Ishikawa (cell line): ENCODE data around the gene KRTAP10-4.

Experiments used
- CEBPB ChIP-seq: IDR thresholded peaks from 2 replicates; pipeline ENCODE4 v1.6.1; 2012
- CREB1 ChIP-seq: IDR thresholded peaks from 2 replicates; pipeline ENCODE4 v1.6.1; 2012; ENCODE audit warnings: low read depth
- EGR1 ChIP-seq: IDR thresholded peaks from 2 replicates; pipeline ENCODE4 v1.6.1; 2012
- EP300 ChIP-seq: IDR thresholded peaks from 2 replicates; pipeline ENCODE4 v1.6.1; 2012; ENCODE audit warnings: borderline replicate concordance
- FOXM1 ChIP-seq: IDR thresholded peaks from 2 replicates; pipeline ENCODE4 v1.6.1; 2012; ENCODE audit warnings: low read depth, borderline replicate concordance
- NFIC ChIP-seq: IDR thresholded peaks from 2 replicates; pipeline ENCODE4 v1.6.1; 2012
- RAD21 ChIP-seq: IDR thresholded peaks from 2 replicates; pipeline ENCODE4 v1.6.1; 2012; ENCODE audit warnings: low read depth
- REST ChIP-seq: IDR thresholded peaks from 2 replicates; pipeline ENCODE4 v1.6.1; 2012; ENCODE audit warnings: low read depth, mild to moderate bottlenecking
- TAF1 ChIP-seq: IDR thresholded peaks from 2 replicates; pipeline ENCODE4 v1.6.1; 2012; ENCODE audit warnings: low read depth, mild to moderate bottlenecking
- TCF12 ChIP-seq: IDR thresholded peaks from 2 replicates; pipeline ENCODE4 v1.6.1; 2012; ENCODE audit warnings: low read depth
- TEAD4 ChIP-seq: IDR thresholded peaks from 2 replicates; pipeline ENCODE4 v1.6.1; 2012
- USF1 ChIP-seq: IDR thresholded peaks from 2 replicates; pipeline ENCODE4 v1.6.1; 2012
- YY1 ChIP-seq: IDR thresholded peaks from 2 replicates; pipeline ENCODE4 v1.6.1; 2012; ENCODE audit warnings: low read depth
- ZBTB7A ChIP-seq: IDR thresholded peaks from 2 replicates; pipeline ENCODE4 v1.6.1; 2012; ENCODE audit warnings: low read depth
- TF ChIP-seq, protein P1 (sequence below): IDR thresholded peaks from 2 replicates; pipeline ENCODE4 v1.6.1; 2012

The KRTAP10-4 gene

GRCh38 chr21:44611551-44611950 is 38.0 kb downstream of the KRTAP10-4 start:
- TF ChIP-seq EGR1: no peak
- no peak for TF ChIP-seq USF1
- TF ChIP-seq NFIC: no peak
- TF ChIP-seq ZBTB7A: no peak
- no peak for TF ChIP-seq TAF1
- no peak for TF ChIP-seq FOXM1
- TF ChIP-seq YY1: no peak
- TF ChIP-seq RAD21: no peak
- TF ChIP-seq TEAD4: no peak
- TF ChIP-seq CEBPB: no peak
- TF ChIP-seq, protein P1, sequence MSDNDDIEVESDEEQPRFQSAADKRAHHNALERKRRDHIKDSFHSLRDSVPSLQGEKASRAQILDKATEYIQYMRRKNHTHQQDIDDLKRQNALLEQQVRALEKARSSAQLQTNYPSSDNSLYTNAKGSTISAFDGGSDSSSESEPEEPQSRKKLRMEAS: no peak
- no peak for TF ChIP-seq REST
- TF ChIP-seq EP300: no peak
- TF ChIP-seq TCF12: no peak

DNA sequence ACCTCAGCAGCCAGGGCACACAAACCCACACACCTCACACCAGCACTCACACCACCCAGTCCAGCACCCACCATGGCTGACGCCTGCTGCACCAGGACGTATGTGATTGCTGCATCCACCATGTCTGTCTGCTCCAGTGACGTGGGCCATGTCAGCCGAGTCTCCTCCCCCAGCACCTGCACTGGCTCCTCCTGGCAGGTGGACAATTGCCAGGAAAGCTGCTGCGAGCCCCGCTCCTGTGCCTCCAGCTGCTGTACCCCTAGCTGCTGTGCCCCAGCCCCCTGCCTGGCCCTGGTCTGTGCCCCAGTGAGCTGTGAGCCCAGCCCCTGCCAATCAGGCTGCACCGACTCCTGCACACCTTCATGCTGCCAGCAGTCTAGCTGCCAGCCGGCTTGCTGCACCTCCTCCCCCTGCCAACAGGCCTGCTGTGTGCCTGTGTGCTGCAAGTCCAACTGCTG is 38.5 kb downstream of the KRTAP10-4 start, which contains the start of gene KRTAP10-8:
KRTAP10-8 (plus strand) TSS at position 51 of the 458 bp plus-strand sequence; CDS start at position 73, 22 bp downstream.
- TF ChIP-seq RAD21: no peak
- no peak for TF ChIP-seq FOXM1
- TF ChIP-seq NFIC: no peak
- no peak for TF ChIP-seq ZBTB7A
- no peak for TF ChIP-seq YY1
- TF ChIP-seq, protein P1: no peak
- TF ChIP-seq TCF12: no peak
- TF ChIP-seq EP300: no peak
- TF ChIP-seq USF1: no peak
- no peak for TF ChIP-seq CEBPB
- TF ChIP-seq REST: no peak
- no peak for TF ChIP-seq TEAD4

DNA sequence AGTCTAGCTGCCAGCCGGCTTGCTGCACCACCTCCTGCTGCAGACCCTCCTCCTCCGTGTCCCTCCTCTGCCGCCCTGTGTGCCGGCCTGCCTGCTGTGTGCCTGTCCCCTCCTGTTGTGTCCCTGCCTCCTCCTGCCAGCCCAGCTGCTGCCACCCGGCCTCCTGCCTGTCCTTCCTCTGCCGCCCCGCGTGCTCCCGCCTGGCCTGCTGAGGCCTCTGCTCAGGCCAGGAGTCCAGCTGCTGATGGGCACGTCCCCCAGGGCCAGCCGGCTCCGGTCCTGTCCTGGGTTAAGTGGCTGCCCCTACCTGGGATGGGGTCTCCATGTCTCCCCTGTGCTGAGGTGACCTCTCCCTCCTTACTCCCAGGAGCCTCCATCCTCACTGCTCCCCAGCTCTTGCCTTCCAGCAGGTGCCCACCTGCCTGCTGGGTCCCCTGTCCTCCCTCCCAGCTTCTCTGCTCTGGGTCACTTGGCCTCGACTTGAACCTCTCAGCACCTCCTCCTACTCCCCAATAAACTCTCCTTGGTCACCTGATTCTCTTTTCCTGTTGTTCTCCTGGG is 39.2 kb downstream of the KRTAP10-4 start:
- TF ChIP-seq NFIC: no peak
- TF ChIP-seq YY1: no peak
- TF ChIP-seq FOXM1: no peak
- TF ChIP-seq TAF1: no peak
- TF ChIP-seq REST: no peak
- TF ChIP-seq EGR1: no peak
- TF ChIP-seq, protein P1: no peak
- TF ChIP-seq TEAD4: no peak
- no peak for TF ChIP-seq CREB1

GRCh38 chr21:44613386-44614155 is 40.0 kb downstream of the KRTAP10-4 start:
- no peak for TF ChIP-seq YY1
- TF ChIP-seq, protein P1: no peak
- no peak for TF ChIP-seq TAF1
- no peak for TF ChIP-seq CREB1
- no peak for TF ChIP-seq FOXM1
- TF ChIP-seq REST: no peak
- TF ChIP-seq ZBTB7A: no peak
- no peak for TF ChIP-seq EGR1
- TF ChIP-seq TEAD4: no peak
- no peak for TF ChIP-seq TCF12
- TF ChIP-seq CEBPB: no peak
- TF ChIP-seq NFIC: no peak
- TF ChIP-seq RAD21: no peak
- no peak for TF ChIP-seq USF1
- no peak for TF ChIP-seq EP300
